Activated CD8-positive, alpha-beta memory T cell treated with anti-CD3 and anti-CD28 coated beads for 1 hour (primary cell): ENCODE data around the gene CCDC116.
"Not testable (repeated sequence)": the region's sequence is repeated elsewhere in the genome, so short reads cannot be mapped to it uniquely, and the experiment has no call there.

Source experiments
- DNase-seq, 2 donors: peaks; one replicate each; pipeline ENCODE4 v3.0.0-alpha.2; 2020; ENCODE audit warnings: low read depth in 1 of 2; ENCODE audit errors: extremely low read depth in 1 of 2

CCDC116 gene

GRCh38 chr22:21606775-21607174, 25.8 kb upstream of the CCDC116 start:
- DNase-seq: no peak

- not testable (repeated sequence) for DNase-seq
These were observed 22.9 kb upstream of the CCDC116 start for GRCh38 chr22:21609556-21610157.

DNA sequence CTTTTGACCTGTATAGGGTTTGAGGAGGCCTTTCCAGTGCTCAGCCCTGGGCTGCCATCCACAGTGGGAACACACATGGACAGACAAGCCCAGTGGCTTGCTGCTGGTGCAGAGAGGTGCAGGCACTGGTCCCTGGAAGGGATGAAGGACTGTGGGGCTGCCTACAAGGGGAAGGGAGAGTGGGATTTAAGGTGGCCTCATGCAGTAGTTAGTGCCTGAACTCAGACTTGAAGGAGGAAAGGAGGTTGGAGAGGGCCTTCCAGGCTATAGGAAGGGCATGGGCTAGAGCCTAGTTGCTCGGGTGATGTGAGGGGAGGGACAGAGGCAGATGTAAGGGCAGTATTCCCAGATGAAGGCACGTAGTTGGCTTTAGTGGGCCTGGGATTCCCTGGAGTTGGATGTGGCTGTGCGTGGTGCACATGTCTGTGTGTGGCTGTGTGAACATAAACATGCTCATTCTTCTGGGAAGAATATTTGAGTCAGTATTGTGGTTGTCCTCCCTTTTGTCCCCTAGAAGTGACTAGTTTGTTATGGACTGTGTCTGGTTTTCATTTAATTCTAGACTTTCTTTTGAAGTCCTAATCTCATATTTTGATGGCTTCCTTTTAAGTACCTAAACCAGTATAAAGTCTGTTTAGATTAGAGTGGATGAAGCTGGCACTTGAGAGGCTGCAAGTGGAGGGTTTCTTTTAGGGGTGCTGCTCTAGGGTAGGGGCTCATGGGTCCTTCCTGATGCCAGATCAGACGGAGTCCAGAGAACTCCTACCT, 21.2 kb upstream of the CCDC116 start:
- no peak for DNase-seq

DNA sequence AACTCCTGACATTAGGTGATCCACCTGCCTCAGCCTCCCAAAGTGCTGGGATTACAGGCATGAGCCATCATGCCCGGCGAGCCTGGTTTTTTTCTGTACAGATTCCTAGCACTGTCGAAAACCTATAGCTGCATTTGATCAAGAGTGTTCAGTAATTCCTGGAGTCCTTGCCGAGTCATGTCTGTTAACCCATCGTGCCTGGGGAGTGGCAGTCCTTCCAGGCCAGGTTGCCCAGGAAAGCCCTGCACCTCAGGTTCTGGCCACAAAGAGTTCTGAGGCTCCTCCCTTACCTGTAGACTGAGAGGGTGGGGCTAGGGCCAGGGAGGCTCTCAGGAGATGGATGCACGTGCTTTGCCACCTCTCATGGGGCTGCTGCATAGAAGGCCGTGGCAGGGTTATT, 19.7 kb upstream of the CCDC116 start:
- DNase-seq: no peak

DNA sequence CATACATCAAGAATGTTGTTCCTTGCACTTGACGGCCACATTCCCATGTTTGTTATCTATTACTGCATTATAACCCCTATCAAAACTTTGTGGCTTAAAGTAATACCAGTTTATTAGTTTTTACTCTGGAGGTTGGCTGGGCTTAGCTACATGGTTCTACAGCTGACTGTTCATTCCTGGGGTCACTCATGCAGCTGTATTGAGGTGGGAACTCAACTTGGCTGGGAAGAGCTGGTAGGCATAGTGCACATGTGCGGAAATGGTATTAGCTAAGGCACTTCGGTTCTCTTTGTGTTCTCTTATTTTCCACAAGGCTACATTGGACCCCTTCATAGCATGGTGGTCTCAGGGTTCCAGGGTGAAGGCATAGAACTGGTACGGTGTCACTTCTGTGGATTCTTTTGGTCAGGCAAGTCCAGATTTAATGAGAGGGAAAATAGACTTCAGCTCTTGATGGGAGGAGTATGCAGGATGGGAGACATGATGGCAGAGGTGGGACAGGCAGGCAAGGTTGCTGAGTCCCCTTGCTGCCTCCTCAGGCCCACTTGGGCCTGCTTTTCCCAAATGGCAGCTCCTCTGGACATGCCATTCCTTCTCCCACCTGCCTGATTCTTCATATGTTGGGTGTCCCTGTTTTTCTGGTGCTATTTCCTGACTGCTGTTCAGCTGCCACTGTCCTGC, 18.9 kb upstream of the CCDC116 start:
- DNase-seq: no peak

DNA sequence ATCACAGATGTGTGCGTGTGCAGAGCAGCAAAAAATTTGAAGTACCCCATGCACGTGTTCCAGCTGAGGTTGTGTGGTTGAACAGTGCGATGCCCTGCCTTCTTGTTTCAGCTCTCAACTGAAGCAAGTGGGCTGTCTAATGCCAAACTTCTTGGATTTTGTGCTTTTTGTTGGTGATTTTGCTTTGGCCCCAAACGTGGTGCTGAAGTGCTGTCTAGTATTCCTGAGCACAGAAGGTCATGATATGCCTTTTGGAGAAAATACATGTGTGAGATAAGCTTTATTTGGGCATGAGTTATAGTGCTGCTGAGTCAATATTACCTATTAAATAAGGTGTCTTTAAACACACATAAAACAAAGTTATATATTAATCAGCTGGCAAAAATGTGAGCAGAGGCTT, 16.8 kb upstream of the CCDC116 start:
- DNase-seq: no peak

GRCh38 chr22:21617337-21617736, 15.2 kb upstream of the CCDC116 start:
- not testable (repeated sequence) for DNase-seq

DNA sequence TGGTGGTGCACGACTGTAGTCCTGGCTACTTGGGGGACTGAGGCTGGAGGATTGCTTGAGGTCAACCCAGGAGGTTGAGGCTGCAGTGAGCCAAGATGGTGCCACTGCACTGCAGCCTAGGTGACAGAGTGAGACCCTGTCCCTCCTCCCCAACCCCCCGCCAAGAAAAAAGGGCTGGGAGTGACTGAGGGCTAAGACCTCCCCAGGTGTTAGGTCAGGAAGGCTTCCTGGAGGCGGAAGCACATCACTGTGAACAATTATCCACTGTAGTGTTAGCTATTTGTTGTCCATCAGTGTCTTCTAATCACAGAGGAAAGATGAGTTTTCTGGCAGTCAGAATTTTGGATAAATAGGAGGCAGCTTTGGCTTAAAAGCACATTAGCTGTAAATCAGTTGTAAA, 11.5 kb upstream of the CCDC116 start:
- no peak for DNase-seq

- DNase-seq: no peak
These were observed 10.3 kb upstream of the CCDC116 start for GRCh38 chr22:21622011-21622918.

DNA sequence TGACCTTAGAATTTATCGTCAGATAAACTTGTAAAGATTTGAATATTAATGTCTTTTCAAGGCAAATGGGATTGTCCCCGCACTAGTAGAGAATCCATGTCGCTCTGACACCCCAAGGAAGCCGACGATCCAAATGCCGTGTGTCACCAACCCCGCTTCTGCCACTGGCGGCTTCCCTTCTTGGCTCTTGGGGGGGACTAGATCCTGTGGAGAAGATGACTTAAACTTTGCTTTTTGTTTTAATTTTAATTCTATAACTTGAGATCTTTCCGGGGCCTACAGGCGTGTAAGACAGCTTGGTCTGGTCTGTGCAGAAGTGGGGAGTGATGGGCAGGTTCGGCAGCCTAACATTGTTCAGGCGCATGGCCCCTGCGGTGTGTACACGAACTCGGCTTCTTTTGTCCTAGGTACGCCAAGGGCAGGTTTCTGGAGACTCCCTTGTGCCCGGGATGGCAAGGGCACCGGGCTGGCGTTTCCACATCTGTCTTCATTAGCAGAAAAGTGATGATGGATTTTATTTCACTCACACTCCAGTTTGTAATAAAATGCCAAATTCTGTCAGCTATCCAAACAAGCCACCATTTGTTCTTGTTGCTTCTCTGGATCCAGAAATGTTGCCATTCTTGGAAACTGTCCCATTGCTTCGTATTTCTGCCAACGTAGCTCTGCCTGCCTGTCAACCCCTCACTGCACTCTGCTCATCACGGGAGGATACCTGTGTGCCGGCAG, 9.5 kb upstream of the CCDC116 start:
- DNase-seq: no peak

GRCh38 chr22:21623648-21623970, 9.0 kb upstream of the CCDC116 start:
- no peak for DNase-seq

GRCh38 chr22:21624120-21624879, 8.3 kb upstream of the CCDC116 start:
- DNase-seq: no peak

DNA sequence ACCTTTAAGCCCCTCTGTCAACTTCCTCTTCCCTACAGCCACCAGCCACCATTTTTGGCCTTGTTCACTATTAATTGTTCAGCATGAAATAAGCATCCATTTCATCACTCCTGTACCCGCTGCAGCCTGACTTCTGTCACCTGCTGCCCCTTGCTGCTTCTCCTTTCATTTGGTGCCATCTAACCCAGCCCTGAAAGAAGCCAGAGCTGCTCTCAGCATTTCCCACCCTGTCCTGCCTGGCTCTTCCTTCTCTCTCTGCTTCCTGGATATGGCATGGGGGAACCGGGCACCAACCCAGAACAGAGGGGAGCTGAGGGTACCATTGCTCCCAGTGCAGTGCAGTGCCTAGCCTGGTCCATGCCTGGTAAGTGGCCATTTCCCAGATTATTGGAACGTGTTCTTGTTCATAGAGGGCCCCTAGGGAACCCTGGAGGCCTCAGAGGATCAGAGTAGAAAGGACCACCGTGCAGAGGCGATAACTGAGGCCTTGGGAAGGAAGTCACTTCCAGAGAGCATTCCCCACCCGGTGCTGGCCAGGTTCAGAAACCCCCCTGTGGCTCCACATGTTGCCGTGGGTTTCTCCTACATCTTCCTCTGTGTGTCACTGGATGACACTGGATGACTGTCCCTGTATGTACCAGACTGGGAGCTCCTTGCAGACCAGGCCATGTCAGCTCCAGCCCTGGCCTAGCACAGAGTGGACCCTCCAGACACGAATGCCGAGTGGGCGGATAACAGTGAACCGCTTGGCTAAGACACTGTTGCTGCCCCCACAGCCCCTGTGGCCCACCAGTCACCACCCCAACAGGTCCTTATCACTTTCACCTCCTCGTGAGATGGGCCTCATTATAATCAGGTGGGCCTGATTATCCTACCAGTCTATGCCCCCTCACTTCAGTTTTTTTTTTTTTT, 7.4 kb upstream of the CCDC116 start:
- DNase-seq: no peak

- DNase-seq: no peak
These were observed 6.4 kb upstream of the CCDC116 start for GRCh38 chr22:21626073-21626734.

- no peak for DNase-seq
These were observed 5.7 kb upstream of the CCDC116 start for GRCh38 chr22:21626735-21627469.

- no peak for DNase-seq
These were observed 3.9 kb upstream of the CCDC116 start for GRCh38 chr22:21628386-21629254.
